Measurements from ENCODE around the gene GJD2.

The GJD2 gene

DNA sequence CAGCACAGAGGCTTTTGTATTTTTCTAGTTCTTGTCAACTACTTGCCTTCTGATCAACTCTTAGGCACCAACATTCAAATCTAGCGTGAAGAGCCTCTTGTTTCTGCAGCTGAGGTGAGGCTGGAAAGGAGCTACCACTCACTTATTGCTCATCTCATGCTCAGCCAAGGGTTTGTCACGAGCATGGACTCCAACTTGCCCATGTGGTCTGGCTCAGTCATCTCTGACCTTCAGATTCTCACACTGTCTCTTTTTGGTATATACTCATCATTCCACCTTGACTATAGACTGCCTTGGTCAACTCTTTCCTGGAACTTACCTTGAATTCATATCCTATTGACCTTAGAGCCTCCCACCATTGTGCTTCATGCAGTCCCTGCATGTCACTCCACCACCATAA, 5.2 kb upstream of the GJD2 start:
- no peak overlapping the region for H3K4me3 ChIP-seq (ENCODE audit: low read depth, low read length)
- no peak for DNase-seq (ENCODE audit: low read depth)
- no peak for TF ChIP-seq CTCF (conservative IDR thresholded peaks at IDR 0.05; ENCODE audit: low read depth, low read length)

DNA sequence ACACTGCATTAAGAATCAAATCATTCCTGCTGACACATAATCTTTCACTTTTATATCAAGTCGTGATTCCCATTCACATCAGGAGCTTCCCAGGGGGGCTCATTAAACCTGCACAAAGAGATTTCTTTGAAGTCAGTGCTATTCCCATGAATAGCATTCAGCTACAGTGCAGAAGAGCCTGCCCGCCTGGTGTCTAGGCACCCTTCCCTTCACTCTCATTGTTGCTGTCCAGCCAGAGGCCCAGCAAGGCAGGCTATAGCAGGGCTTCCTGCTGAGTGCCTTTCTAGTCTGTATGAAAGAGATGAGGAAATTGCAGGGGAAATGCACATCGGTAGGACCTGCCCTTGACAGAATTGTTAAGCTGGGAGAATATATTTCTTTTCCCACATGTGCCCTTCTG, 4.5 kb upstream of the GJD2 start:
- no peak for TF ChIP-seq CTCF (conservative IDR thresholded peaks at IDR 0.05; ENCODE audit: low read depth, low read length)
- no peak overlapping the region for H3K4me3 ChIP-seq (ENCODE audit: low read depth, low read length)
- no peak for DNase-seq (ENCODE audit: low read depth)

DNA sequence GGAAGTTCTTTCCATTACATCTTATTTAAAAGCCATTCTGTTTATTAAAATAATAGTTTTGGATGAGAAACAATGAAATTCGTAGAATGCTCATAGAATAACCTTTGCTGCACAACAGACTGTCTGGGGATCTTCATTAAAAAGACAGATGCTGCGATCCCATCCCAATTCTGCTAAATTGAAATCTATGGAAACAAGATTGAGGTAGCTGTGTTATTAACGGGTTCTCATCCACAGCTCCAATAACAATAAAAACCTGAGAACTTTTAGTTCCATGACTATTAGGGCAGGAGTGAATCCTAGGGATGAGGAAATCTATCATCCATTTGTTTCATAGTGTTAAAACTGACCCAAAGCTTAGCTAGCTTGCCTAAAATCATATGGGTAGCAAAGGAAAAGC, 2.5 kb upstream of the GJD2 start:
- DNase-seq (ENCODE audit: low read depth): no peak
- H3K4me3 ChIP-seq (ENCODE audit: low read depth, low read length): no peak overlapping the region
- TF ChIP-seq CTCF (conservative IDR thresholded peaks at IDR 0.05; ENCODE audit: low read depth, low read length): no peak

GRCh38 chr15:34755419-34755773, 598 bp upstream of the GJD2 start:
- DNase-seq (ENCODE audit: low read depth): no peak
- TF ChIP-seq CTCF (conservative IDR thresholded peaks at IDR 0.05; ENCODE audit: low read depth, low read length): no peak
- H3K4me3 ChIP-seq (ENCODE audit: low read depth, low read length): no peak overlapping the region

DNA sequence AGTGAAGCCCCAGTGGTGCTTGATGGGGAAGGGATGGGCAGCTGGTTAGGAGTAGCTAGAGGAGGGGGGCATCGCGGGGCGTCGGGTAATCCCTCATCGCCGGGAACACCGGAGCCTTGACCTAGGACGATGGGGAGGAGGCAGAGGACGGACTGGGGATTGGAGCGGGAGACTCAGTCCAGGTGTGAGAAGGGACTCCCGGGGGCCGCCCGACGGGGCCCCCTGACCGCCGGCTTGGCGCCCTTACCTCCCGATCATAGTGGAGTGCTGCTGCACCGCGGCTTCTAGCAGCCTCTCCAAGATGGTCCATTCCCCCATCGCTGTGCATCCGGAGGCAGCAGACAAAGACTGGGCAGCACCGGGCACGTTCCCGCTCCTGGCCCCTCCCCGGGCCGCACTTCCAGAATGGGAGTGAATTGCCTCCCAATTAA, 612 bp downstream of the GJD2 start:
- no peak for TF ChIP-seq CTCF (conservative IDR thresholded peaks at IDR 0.05; ENCODE audit: low read depth, low read length)
- no peak for DNase-seq (ENCODE audit: low read depth)
- no peak overlapping the region for H3K4me3 ChIP-seq (ENCODE audit: low read depth, low read length)

- DNase-seq (ENCODE audit: low read depth): peak; percentile 63
- TF ChIP-seq CTCF (conservative IDR thresholded peaks at IDR 0.05; ENCODE audit: low read depth, low read length): no peak
- H3K4me3 ChIP-seq (ENCODE audit: low read depth, low read length): no peak overlapping the region
Observed at GRCh38 chr15:34753236-34753894, 1.4 kb downstream of the GJD2 start.

DNA sequence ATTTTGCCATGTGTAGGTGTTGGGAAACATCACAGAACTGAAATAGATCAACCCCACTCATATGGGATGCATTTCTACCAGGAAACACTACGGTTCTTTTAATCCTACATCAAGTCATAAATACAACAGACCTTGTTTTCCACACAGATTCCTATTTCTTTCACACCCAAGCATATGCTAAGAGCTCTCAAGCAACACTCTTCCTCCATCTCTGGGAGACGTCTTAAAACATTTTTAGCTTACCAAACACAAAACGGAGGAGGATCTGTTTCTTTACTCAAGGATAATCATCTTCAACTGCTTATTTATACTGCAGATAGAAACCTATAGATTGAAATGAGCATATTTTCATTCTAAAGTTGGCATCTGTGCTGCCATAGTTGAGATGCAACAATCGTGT, 5.1 kb downstream of the GJD2 start:
- DNase-seq (ENCODE audit: low read depth): no peak
- no peak overlapping the region for H3K4me3 ChIP-seq (ENCODE audit: low read depth, low read length)
- TF ChIP-seq CTCF (conservative IDR thresholded peaks at IDR 0.05; ENCODE audit: low read depth, low read length): no peak
